Renal cortex interstitium (tissue), 11 donors: ENCODE data around the gene IL20RA. TPM values are rescaled to one million over a fixed set of nuclear protein-coding genes. Genes with fewer than 3 reads are reported as not detected.
A peak's percentile ranks its signal among the peaks of the same experiment; 100 is the strongest.
"Not testable (repeated sequence)": the region's sequence is repeated elsewhere in the genome, so short reads cannot be mapped to it uniquely, and the experiment has no call there.

Experiments used
- DNase-seq, 11 donors: peaks; one replicate each; pipeline ENCODE4 v3.0.0-alpha.2; 2013; ENCODE audit warnings: low read depth in 9 of 11, low spot score in 4 of 11; ENCODE audit errors: extremely low read depth in 1 of 11
- polyA plus RNA-seq, 3 donors: library from polyadenylated mRNA; unstranded; fragments of 120-200 nt; gene quantifications; one replicate each; pipeline ENCODE4 v1.2.1, GENCODE V29; 2013; ENCODE audit not compliant: insufficient read length in 3 of 3

Gene IL20RA
- polyA plus RNA-seq, 3 donors = 1.1 to 3.1 (median 1.5) TPM

DNA sequence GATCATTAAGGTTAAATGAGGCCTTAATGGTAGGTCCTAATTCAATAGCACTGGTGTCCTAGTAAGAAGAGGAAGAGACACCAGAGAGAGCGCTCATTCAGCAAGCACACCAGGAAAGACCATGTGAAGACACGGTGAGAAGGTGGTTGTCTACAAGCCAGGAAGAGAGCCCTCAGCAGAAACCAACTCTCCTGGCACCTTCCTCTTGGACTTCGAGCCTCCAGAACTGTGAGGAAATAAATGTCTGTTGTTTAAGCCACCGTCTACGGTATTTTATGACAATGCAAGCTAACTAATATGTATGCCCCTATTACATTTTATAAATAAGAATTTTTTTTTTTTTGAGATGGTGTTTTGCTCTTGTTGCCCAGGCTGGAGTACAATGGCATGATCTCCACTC, 59.3 kb downstream of the IL20RA start:
- no peak for DNase-seq

DNA sequence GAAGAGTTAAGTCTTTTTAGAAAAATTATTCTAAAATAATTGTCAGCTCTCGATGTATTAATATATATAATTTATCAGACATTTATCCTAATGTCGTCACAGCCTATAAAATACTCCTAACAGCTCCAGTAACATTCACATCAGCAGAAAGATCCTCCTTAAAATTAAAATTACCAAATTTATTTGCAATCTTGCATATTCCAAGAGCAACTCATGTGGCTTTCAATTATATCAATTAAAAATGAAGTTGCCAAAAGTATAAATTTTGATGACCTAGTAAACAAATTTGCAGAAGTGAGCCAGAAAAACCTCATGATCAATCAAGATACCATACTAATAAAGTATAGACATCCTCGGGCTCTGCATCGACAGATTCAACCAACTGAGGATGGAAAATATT, 60.2 kb downstream of the IL20RA start:
- no peak for DNase-seq

DNA sequence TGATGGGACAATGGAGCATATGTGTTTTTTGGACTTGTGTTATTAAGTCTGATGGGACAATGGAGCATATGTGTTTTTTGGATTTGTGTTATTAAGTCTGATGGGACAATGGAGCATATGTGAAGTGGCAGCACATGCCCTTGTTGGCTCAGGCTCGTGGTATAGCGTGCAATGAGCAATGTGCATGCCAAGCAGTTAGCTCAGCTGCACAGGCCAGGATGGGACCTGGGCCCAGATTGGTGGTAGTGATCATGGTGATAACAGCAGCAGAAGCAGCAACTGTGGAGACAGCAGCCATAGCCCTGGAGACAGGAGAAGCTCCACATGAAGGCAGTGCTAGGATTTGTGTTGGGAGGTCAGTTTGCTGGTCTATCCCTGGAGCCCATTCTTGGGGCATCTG, 61.1 kb downstream of the IL20RA start:
- DNase-seq = no peak

DNA sequence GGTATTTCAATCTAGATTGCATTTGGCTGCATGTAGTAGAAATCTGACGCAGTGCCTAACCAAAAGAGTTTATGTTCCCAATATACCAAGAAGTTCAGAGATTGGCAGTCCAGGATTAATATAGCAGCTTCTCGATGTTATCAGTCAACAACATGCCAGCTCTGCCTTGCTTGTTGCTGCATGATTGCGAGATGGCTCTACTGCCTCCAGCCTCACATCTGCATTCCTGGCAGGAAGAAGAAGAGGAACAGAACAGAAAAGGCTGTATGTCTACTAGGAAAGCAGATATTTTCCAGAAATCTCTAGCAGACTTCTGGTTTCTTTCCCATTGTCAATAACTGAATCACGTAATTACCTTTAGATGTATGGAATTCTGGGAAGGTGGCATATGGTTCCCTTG, 61.8 kb downstream of the IL20RA start:
- DNase-seq = no peak

DNA sequence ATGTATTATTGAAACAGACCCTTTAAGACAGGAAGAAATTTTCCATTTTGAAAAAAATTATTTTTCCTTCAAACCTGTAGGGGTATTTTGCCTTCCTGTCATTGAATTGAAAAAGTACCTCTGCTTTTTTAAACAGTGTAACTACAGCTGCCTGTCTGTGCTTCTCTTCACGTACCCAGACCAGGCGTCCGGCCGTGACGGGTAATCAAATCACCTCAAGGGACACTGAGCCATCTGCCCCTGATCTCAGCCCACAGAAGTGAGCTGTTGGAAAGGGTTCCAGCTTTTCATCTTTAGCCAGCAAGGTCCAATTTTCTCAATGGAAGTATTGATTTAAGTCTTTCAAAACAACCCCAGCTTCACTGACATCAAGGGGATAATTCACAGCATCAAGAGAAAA, 64.7 kb downstream of the IL20RA start:
- no peak for DNase-seq

DNA sequence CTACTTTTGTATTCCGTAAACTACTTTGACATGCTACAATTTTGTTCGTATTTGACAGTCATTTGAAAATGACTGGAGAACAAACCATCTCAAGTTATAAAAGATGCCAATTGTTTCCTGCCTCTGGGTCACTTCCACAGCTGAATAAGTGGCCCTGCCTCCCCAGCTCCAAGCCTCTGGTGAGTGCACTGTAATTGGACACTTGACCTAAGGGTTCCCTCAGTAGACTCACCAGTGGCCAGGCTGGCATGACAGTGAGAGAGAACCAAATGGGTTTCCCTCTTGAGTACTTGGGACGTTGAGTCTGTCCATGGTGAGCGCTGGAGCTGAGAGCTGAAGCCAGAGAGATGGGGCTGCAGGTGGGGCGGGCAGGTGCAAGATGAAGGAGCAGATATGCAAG, 65.6 kb downstream of the IL20RA start:
- no peak for DNase-seq

DNA sequence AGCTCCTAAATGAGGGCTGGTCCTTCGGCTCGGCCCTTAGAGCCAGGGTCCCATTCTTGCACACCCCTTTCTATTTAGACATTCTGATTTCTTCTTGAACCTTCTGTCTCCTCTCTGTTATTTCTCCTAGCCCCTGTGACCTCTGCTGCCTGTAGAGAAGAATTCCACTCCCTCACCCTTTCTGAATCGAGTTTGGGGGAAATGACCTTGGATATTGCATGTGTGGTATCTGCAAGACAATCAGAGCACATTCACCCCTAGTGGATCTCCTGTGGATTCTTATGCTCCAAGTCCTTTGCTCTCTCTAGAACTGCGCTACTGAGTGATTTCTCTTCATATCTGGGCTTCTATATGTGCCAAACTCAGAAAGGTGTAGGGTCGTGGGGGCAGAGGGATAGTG, 67.7 kb downstream of the IL20RA start:
- no peak for DNase-seq

DNA sequence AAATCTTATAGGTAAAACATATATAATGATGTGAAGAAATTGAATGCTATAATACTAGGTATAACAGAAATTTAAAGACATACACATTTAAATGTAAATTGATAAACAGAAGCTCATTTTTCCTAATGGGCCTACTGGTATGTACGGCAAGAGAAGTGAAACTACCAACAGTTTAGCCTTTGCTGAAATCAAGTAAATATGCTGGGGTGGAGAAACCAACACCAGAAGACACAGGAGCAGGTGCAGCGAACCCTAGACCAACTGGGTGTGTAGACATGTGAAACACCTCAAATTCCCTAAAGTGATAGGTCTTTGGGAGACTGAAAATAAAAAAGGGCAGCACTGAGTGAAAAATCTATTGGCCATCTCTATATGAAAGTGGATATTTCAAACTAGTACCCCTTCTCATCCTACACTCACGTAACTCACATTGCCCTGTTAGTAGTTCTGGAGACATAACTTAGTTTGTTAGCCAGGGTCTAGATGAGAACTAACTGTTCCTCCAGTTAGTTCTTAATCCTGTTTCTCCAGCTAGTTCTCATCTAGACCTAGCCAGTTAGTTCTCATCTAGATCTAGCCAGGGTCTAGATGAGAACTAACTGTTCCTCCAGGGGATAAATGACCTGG, 69.6 kb downstream of the IL20RA start:
- DNase-seq = no peak

DNA sequence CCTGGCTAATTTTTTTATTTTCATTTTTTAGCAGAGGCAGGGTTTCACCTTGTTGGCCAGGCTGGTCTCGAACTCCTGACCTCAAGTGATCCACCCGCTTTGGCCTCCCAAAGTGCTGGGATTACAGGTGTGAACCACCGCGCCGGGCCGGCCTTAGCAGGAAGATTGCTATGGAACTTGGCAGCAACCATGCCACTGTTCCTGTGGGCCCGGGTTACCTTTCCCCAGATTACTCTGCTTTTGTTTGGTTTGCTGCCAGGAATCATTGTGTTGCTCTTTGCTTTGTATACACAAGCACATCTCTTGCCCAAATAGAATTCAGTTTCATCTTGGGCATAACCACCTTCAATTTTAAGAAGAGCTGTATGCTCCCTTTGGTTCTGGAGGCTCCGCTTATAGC, 71.0 kb downstream of the IL20RA start:
- not testable (repeated sequence) for DNase-seq

DNA sequence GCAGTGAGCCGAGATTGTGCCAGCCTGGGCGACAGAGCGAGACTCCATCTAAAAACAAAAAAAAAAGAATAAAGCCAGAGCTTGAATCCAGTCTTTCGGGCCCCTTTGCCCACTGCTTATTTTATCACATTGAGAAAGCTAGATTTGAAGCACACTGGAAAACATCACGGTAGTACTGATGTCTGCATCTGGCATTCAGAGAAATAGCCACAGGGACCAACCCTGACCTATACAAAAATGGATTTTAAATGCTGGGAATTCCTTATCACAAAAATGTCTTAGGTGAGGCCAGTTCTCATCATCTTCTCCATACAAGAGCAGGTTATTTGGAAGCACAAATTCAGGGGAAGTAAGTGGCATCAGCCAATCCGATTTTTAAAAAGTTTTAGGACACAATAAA, 73.2 kb downstream of the IL20RA start:
- DNase-seq = no peak

DNA sequence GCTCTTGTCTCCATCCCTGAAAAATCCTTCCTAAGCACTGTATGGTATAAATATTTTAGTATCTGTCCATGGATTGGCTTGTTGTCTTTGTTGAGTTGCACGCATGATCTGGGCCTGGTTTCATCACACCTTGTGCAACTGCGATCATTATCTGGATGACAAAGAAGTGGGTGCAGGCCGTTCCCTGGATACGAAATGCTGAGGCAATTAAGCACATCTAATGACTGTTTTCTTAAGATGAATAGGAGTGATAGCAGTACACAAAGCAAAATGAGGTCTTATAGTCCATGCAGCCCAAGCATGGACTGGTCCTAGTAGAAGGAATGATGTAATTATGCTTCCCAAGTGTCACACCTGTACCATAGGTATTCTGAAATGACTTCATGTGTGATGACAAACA, 74.8 kb downstream of the IL20RA start:
- DNase-seq = no peak

DNA sequence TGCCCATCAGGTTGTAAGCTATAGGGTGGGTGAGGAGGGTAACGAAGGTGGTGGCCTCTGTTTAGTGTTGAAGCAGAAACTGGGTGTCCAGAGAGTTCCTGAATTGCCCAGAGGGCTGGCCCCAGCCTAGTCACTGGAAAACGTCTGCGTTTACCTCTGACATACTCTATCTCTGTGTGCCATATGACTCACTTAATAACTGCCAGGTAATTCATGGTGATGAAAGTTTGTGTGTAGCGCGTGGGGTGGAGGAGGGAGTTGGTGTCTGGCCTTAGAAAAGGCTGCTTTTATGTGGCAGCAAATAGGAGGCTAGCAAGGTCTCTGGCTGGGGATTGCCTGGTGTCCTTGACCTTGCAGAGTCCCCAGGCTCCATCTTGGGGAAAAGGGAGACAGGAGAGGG, 75.3 kb downstream of the IL20RA start:
- no peak for DNase-seq

DNA sequence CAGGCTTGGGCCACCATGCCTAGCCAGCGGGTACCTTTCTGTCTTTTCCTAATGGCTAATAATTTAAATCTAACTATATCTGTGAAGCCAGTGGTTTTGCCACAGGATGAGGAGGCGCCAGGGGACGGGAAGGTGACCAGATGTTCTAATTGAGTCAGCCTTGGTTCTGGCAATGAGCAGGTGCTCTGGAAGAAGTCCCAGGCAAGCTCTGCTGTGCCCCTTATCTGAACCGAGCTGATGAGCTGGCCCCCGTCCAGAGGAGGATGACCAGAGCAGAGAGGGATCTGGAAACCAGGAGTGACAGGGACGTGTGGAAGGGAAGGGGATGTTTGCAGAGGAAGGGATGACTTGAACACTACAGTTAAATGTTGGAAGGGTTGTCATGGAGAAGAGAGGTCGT, 75.9 kb downstream of the IL20RA start:
- DNase-seq = no peak

DNA sequence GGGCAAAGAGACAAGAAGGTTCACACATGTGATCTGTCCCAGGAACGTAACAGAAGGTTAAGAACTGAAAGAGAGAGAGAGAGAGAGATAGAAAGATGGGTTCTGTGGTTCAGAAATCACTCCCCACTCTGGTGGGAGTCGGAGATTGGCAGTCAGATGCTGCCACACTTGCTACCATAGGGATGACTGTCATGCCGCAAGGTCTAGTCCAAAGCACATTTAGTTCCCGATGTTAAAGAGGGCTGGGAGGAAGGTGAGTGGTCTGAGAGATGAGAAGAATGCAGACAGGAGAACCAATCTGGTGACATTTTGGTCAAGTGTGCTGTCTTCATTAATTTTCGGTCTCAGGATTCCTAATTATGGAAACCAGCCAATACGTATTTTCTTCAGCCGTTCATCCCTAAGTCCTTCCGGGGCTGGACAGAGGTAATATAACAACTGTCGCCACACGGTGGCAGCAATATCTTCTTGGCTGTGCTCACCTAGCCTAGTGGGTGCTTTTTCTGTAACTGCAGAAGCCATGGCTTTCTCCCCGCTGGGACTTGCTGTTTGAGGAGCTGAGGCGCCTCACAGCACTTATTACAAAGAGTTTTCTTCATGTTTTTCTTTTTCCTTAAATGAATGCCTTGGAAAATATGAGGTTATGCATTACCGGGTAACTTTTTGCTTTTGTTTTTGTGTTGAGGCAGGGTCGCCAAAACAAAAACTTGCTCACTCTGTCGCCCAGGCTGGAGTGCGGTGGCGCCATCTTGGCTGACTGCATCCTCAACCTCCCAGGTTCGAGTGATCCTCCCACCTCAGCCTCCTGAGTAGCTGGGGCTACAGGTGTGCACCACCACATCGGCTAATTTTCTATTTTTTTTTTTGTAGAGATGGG, 76.7 kb downstream of the IL20RA start:
- peak in 7 of 11 donors; percentile 38 to 62 (median 48) for DNase-seq

DNA sequence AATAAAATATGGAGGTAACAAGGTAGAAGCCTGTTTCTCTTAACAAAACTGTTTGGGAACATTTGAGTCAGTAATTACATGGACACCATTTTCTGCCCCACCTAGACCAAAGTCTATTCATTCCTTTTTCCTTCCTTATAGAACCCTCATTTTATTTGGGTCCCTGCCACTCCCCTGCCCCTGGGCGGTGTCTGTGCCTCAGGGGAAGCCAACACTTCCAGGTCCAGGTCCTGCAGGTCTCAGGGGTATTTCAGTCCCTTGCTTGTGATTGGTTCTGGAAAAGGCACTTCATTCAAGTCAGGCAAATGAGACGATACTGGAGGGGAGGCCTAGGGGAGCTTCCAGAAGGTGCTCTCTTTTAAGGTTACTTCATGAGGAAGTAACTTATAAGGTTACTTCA, 80.4 kb downstream of the IL20RA start:
- no peak for DNase-seq

DNA sequence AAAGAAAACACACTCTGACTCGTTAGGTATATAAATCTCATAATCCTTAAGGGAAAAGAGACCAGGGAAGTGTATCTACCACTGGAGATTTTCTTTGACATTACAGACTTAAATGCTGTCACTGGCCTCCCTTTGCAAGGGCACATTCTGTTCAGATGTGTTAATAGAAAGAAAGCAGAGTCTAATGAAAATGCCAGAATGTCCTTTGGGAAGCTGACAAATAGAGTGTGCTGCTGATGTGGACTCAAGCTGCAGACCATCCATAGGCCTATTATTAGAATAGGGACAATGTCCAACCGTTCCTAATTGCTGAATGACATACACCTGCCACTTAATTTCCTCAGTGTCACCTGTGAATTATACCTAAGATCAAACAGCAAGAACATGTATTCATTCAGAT, 81.5 kb downstream of the IL20RA start:
- DNase-seq = no peak

DNA sequence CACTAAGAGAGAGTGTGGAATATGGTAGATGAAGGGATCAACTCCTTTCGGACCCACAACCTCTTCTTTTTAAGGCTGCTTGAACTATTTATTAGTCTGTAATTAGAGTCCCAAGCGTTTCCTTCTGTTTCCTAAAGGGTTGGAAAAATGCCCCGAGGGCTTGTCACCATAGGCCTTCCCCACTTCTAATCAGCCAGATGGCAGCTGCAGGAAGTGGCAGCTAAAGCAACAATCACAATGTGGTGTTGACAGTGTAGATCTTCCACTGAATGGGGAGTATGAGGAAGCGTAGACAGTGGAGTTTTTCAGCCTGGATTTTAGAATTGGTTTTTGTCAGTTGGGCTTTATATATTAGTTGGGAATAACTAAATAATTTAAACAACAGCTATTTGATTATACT, 82.1 kb downstream of the IL20RA start:
- no peak for DNase-seq

DNA sequence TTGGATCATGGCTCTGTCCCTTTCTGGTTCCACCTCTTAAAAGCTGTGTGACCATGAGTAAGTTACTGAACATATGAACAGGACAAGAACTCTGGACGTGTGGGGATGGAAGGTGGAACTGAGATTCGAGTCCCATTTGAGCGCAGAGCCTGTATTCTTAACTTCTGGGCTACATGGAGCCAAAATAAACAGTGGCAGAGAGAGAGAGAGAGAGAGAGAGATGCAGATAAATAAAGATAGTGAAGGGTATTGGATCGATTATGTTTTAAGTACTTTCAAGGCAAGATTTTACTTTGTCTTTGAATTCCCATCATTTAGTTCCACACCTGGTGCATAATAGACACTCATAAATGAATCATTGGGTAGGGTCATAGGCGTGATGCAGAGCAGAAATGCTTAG, 82.9 kb downstream of the IL20RA start:
- no peak for DNase-seq

DNA sequence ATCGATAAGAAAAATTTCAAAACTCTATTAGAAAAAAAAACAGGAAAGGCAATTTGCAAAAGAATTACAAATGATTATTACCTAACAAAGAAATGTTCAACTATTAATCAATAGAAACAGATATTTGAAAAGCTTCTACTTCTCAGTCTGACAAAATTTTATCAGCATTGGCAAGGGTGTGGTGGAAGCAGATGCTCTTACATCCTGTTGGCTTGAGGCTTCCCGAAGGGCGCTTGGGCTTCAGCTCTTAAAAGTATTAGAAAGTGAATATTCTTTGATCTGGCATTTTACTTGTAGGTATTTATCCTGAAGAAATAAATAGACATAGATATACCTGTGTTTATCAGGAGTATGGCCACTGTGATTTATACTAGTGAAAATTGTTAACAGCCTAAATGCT, 84.0 kb downstream of the IL20RA start:
- no peak for DNase-seq

DNA sequence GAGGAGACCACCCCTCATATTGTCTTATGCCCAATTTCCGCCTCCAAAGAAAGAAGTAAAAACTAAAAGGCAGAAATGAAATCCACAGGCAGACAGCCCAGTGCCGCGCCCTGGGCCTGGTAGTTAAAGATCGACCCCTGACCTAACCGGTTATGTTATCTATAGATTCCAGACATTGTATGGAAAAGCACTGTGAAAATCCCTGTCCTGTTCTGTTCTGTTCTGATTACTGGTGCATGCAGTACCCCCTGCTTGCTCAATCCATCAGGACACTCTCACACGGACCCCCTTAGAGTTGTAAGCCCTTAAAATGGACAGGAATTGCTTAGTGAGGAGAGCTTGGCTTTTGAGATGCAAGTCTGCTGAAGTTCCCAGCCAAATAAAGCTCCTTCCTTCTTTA, 84.8 kb downstream of the IL20RA start:
- not testable (repeated sequence) for DNase-seq

DNA sequence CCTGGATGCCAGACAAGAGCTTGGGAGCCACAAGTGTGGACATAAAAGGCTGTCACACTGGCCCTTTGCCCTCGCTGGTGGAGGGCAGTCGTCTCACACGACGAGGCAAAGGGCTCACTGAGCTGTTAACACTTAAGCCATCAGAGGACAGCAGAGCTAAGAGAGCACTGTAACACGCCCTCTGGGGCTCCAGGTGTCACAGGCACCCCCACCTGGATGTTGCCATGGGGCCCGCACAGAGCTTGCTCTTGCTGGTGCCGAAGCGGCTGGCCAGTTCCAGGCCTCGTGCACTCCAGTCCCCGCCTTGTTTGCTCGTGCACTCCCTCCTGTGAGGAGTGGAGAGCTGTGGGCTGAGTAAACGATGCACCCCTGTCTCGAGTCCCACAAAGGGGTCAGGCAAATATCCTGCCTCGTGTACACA, 85.3 kb downstream of the IL20RA start:
- DNase-seq = no peak
